Endodermal cell (in vitro differentiated cells): Measurements from ENCODE around the gene NR4A3. TPM values are rescaled to one million over a fixed set of nuclear protein-coding genes. Genes with fewer than 3 reads are reported as not detected.
A peak's percentile ranks its signal among the peaks of the same experiment; 100 is the strongest.

Experiments
- DNase-seq: peaks from one replicate; pipeline ENCODE4 v3.0.0-alpha.2; 2017
- H3K27ac ChIP-seq: 2 replicates; pipeline ENCODE4 v1.5.1; 2013; ENCODE audit warnings: mild to moderate bottlenecking, low read depth, low read length, moderate library complexity
- H3K27me3 ChIP-seq: 2 replicates; pipeline ENCODE4 v1.6.1; 2013; ENCODE audit warnings: mild to moderate bottlenecking, low read length, moderate library complexity; ENCODE audit not compliant: insufficient read depth, control insufficient read depth, poor library complexity, severe bottlenecking
- H3K36me3 ChIP-seq: 2 replicates; pipeline ENCODE4 v1.7.0; 2013; ENCODE audit warnings: mild to moderate bottlenecking, low read length, moderate library complexity; ENCODE audit not compliant: control insufficient read depth, insufficient read depth
- H3K4me1 ChIP-seq: one replicate; pipeline ENCODE4 v1.7.0; 2013; ENCODE audit warnings: low read length; ENCODE audit not compliant: control insufficient read depth, insufficient read depth
- H3K4me3 ChIP-seq: 2 replicates; pipeline ENCODE4 v1.5.1; 2013; ENCODE audit warnings: mild to moderate bottlenecking, low read length, moderate library complexity
- H3K9ac ChIP-seq: 2 replicates; pipeline ENCODE4 v1.6.1; 2013; ENCODE audit warnings: mild to moderate bottlenecking, low read length, moderate library complexity; ENCODE audit not compliant: poor library complexity, severe bottlenecking; ENCODE audit errors: extremely low read depth
- H3K9me3 ChIP-seq: 2 replicates; pipeline ENCODE4 v1.6.1; 2013; ENCODE audit warnings: mild to moderate bottlenecking, low read length, moderate library complexity; ENCODE audit not compliant: control insufficient read depth
- H3K27ac Mint-ChIP-seq: 2 replicates; pipeline ENCODE4 v1.8.0; 2020; ENCODE audit warnings: mixed read lengths
- H3K27me3 Mint-ChIP-seq: 2 replicates; pipeline ENCODE4 v1.8.0; 2021; ENCODE audit warnings: mild to moderate bottlenecking, mixed read lengths; ENCODE audit not compliant: insufficient read depth
- H3K36me3 Mint-ChIP-seq: 2 replicates; pipeline ENCODE4 v1.8.0; 2020; ENCODE audit warnings: low read depth, mixed read lengths
- H3K4me1 Mint-ChIP-seq: 2 replicates; pipeline ENCODE4 v1.8.0; 2020; ENCODE audit warnings: mixed read lengths
- H3K4me3 Mint-ChIP-seq: 2 replicates; pipeline ENCODE4 v1.8.0; 2020; ENCODE audit warnings: mild to moderate bottlenecking, moderate library complexity, mixed read lengths
- H3K9me3 Mint-ChIP-seq: 2 replicates; pipeline ENCODE4 v1.8.0; 2020; ENCODE audit warnings: mild to moderate bottlenecking, mixed read lengths
- CTCF ChIP-seq: fragments of 200-600 bp; sonication (generic); conservative IDR thresholded peaks from 2 replicates; pipeline ENCODE4 v1.5.0; 2021; ENCODE audit warnings: antibody characterized with exemption, mild to moderate bottlenecking
- WGBS, 2 experiments: methylation state at CpG; one replicate each; pipeline versions ENCODE4 v1.1.5 to v1.1.7; 2013; ENCODE audit warnings: missing lambda C conversion rate in 2 of 2, mixed read lengths in 1 of 2; ENCODE audit not compliant: insufficient coverage in 1 of 2, insufficient read length in 1 of 2; 5-methylcytosine and 5-hydroxymethylcytosine counted together
- total RNA-seq, 2 donors: library from RNA; stranded (reverse); fragmentation: NEBNext Ultra II Directional in 1 of 2; extraction: Animal tissue kit (Norgen Biotek cat#: 25700) in 1 of 2; gene quantifications; 2 replicates in 1 of 2; 3 replicates in 1 of 2; pipeline ENCODE4 v1.2.1, GENCODE V29; 2021

NR4A3 gene
- total RNA-seq, 2 donors from 2014 or later: 0.37 to 0.75 TPM

DNA sequence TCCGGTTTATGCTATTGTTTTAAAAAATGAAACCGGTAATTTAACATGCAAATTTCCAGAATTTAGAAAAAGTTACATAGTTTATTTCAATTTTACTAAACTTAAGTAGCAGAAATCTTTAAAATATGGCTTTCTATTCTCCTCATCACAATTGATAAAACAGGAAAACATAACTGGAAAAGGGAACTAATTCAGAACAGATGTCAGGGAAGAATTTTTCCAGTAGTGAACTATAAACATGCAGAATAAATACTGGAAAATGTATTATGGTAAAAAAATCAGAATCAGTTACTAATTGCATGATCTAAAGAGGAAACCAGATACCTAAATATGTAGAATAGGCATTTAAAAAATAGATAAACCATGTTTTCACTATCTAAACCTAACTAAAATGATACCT lies 7.3 kb upstream of the NR4A3 start:
- Histone ChIP-seq H3K9me3 (no peaks in the 10 kb centered on the region), H3K4me3 (peak overlapping the region; percentile 30), H3K36me3 (peaks cover 17% of the 10 kb centered on the region), H3K9ac (no peak overlapping the region), H3K27me3 (no peaks in the 10 kb centered on the region), H3K27ac (no peak overlapping the region), H3K4me1 (no peaks in the 10 kb centered on the region)
- no peak for DNase-seq
- Mint-ChIP-seq H3K9me3 (no peaks in the 10 kb centered on the region), H3K4me3 (no peak overlapping the region), H3K27me3 (no peaks in the 10 kb centered on the region), H3K27ac (no peak overlapping the region), H3K36me3 (peaks cover 2% of the 10 kb centered on the region), H3K4me1 (peaks cover 65% of the 10 kb centered on the region)
- no peak for TF ChIP-seq CTCF
- WGBS, 2 experiments: 97 to 100% methylated on average over 1 to 2 of the region's 2 CpGs

DNA sequence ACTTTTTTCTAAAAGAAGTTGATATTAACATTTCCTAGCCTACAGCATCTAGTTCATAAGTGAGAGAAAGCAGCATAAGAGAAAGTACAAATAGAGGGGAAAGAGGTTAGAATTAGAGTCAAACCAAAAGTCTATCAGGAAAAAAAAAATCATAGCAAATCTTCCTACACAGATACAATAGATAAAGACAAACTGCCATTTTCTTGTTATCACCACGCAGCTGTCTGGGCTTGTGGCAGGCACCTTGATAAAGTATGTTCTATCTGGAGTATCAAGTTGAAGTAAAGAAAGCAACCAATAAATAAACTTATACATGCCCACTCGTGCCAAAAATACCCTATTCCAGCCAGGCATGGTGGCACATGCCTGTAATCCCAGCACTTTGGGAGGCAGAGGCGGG lies 5.3 kb upstream of the NR4A3 start:
- no peak overlapping the region for H3K4me3 Mint-ChIP-seq
- Histone ChIP-seq H3K9me3 (no peaks in the 10 kb centered on the region), H3K9ac (no peak overlapping the region), H3K27me3 (peaks cover 7% of the 10 kb centered on the region), H3K36me3 (peaks cover 10% of the 10 kb centered on the region), H3K4me1 (no peaks in the 10 kb centered on the region), H3K4me3 (no peak overlapping the region), H3K27ac (no peak overlapping the region)
- H3K27ac Mint-ChIP-seq: no peak overlapping the region
- peaks cover 56% of the 10 kb centered on the region for H3K4me1 Mint-ChIP-seq
- H3K36me3 Mint-ChIP-seq: no peaks in the 10 kb centered on the region
- no peak for DNase-seq
- no peaks in the 10 kb centered on the region for H3K9me3 Mint-ChIP-seq
- H3K27me3 Mint-ChIP-seq: peaks cover 12% of the 10 kb centered on the region
- no peak for TF ChIP-seq CTCF
- 95 to 100% methylated on average over 1 to 3 of the region's 3 CpGs for WGBS, 2 experiments

DNA sequence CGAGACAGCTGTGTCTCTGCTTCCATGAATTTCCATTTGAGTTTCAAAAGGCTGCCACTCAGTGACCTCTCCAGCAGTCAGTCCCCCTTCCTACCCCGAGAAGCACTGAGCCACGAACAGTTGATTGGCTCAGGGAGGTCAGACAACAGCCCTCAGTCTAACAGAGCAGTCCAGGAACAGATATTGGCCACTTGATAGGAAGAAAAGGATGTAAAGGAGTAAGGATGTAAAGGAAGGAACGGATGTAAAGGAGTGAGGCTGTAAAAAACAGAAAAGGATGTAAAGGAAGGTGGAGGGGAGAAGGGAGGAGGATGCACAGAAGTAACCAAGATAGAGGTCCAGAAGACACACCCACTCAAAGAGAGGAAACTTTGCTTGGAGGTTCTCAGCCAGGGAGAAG lies 3.2 kb upstream of the NR4A3 start:
- DNase-seq: peak; percentile 59
- 25 to 26% methylated on average over 4 of the region's 4 CpGs for WGBS, 2 experiments
- Mint-ChIP-seq H3K9me3 (no peaks in the 10 kb centered on the region), H3K4me1 (peaks cover 53% of the 10 kb centered on the region), H3K36me3 (no peaks in the 10 kb centered on the region), H3K4me3 (peak overlapping the region; percentile 82), H3K27me3 (peaks cover 32% of the 10 kb centered on the region), H3K27ac (no peak overlapping the region)
- Histone ChIP-seq H3K27me3 (peaks cover 20% of the 10 kb centered on the region), H3K27ac (peak overlapping the region; percentile 34), H3K36me3 (peaks cover 4% of the 10 kb centered on the region), H3K4me3 (peak overlapping the region; percentile 89), H3K9me3 (no peaks in the 10 kb centered on the region), H3K4me1 (no peaks in the 10 kb centered on the region), H3K9ac (peak overlapping the region; percentile 81)
- TF ChIP-seq CTCF: no peak
